ENCODE measurements around the gene CAMK1G. TPM values are rescaled to one million over a fixed set of nuclear protein-coding genes. Genes with fewer than 3 reads are reported as not detected.

CAMK1G gene
- total RNA-seq, 1 donor from 2014 or later, result not detected

GRCh38 chr1:209612646-209613399 is 29.3 kb downstream of the CAMK1G start:
- H3K27me3 Mint-ChIP-seq (ENCODE audit: unreplicated experiment), result peaks cover 3% of the 10 kb centered on the region
- H3K9me3 Mint-ChIP-seq (ENCODE audit: unreplicated experiment), result no peaks in the 10 kb centered on the region
- H3K36me3 Mint-ChIP-seq (ENCODE audit: low read depth, unreplicated experiment), result peaks cover 4% of the 10 kb centered on the region
- no peak for DNase-seq (ENCODE audit: low spot score)
- no peak overlapping the region for H3K27ac Mint-ChIP-seq (ENCODE audit: unreplicated experiment)
- no peak for TF ChIP-seq CTCF (IDR thresholded peaks at IDR 0.05; ENCODE audit: unreplicated experiment)
- peaks cover 3% of the 10 kb centered on the region for H3K4me1 Mint-ChIP-seq (ENCODE audit: unreplicated experiment)
- no peak overlapping the region for H3K4me3 Mint-ChIP-seq (ENCODE audit: unreplicated experiment)

- no peaks in the 10 kb centered on the region for H3K9me3 Mint-ChIP-seq (ENCODE audit: unreplicated experiment)
- no peak for TF ChIP-seq CTCF (IDR thresholded peaks at IDR 0.05; ENCODE audit: unreplicated experiment)
- H3K27ac Mint-ChIP-seq (ENCODE audit: unreplicated experiment), result no peak overlapping the region
- H3K4me1 Mint-ChIP-seq (ENCODE audit: unreplicated experiment), result peaks cover 3% of the 10 kb centered on the region
- no peak for DNase-seq (ENCODE audit: low spot score)
- H3K27me3 Mint-ChIP-seq (ENCODE audit: unreplicated experiment), result peaks cover 3% of the 10 kb centered on the region
- H3K36me3 Mint-ChIP-seq (ENCODE audit: low read depth, unreplicated experiment), result peaks cover 4% of the 10 kb centered on the region
- H3K4me3 Mint-ChIP-seq (ENCODE audit: unreplicated experiment), result no peak overlapping the region
These were observed 30.1 kb downstream of the CAMK1G start for GRCh38 chr1:209613400-209614150.

- no peak for DNase-seq (ENCODE audit: low spot score)
- Mint-ChIP-seq H3K27me3 (ENCODE audit: unreplicated experiment) (peaks cover 6% of the 10 kb centered on the region), H3K4me1 (ENCODE audit: unreplicated experiment) (peaks cover 3% of the 10 kb centered on the region), H3K9me3 (ENCODE audit: unreplicated experiment) (no peaks in the 10 kb centered on the region), H3K4me3 (ENCODE audit: unreplicated experiment) (no peak overlapping the region), H3K27ac (ENCODE audit: unreplicated experiment) (no peak overlapping the region), H3K36me3 (ENCODE audit: low read depth, unreplicated experiment) (peaks cover 4% of the 10 kb centered on the region)
- no peak for TF ChIP-seq CTCF (IDR thresholded peaks at IDR 0.05; ENCODE audit: unreplicated experiment)
These were observed 30.6 kb downstream of the CAMK1G start for GRCh38 chr1:209614151-209614420.

- peaks cover 4% of the 10 kb centered on the region for H3K36me3 Mint-ChIP-seq (ENCODE audit: low read depth, unreplicated experiment)
- peaks cover 3% of the 10 kb centered on the region for H3K4me1 Mint-ChIP-seq (ENCODE audit: unreplicated experiment)
- H3K27me3 Mint-ChIP-seq (ENCODE audit: unreplicated experiment), result peaks cover 6% of the 10 kb centered on the region
- H3K27ac Mint-ChIP-seq (ENCODE audit: unreplicated experiment), result no peak overlapping the region
- H3K4me3 Mint-ChIP-seq (ENCODE audit: unreplicated experiment), result no peak overlapping the region
- DNase-seq (ENCODE audit: low spot score), result no peak
- H3K9me3 Mint-ChIP-seq (ENCODE audit: unreplicated experiment), result no peaks in the 10 kb centered on the region
- no peak for TF ChIP-seq CTCF (IDR thresholded peaks at IDR 0.05; ENCODE audit: unreplicated experiment)
These were observed 31.4 kb downstream of the CAMK1G start for GRCh38 chr1:209614906-209615305.
